ENCODE results near the gene CXXC4.

CXXC4 gene

DNA sequence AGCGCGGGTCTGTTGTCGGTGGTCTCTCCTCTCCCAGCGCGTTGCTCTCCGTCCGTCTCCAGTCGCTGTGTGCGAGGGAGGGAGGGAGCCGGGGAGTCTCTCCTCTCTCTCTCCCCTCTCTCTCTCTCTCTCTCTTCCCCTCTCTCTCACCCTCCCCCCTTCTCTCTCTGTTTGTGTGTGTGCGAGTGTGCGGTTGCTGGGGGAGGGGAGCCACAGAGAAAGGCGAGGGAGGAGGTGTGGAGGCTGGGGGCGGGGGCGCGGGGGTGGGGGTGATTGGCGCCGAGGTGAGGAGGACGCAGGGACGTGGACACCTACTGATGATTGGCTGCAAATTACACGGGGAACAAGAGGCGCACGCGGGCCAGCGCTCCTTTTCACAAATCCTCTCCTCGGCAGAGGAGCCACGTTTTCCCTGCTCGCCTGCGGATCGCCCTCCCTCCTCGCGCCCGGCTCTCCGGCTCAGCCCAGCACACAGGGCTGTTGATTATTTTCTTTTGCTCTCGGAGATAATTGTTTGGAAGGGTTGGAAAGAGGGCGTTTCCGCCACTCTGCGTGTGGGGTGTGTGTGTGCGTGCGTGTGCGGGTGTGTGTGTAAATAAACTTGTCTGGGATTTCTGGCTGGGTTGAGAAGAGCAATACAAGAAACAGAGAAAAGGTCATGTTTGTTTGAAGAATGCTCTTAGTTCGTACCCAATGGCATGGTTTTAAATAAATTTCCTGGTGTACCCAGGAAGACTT lies at the start of gene CXXC4:
TSS of gene CXXC4 (minus strand) at position 73 of the 738 bp plus-strand sequence. CDS start 3,092 bp downstream, outside the sequence.
- peak; percentile 59 to 97 (median 95) for DNase-seq

DNA sequence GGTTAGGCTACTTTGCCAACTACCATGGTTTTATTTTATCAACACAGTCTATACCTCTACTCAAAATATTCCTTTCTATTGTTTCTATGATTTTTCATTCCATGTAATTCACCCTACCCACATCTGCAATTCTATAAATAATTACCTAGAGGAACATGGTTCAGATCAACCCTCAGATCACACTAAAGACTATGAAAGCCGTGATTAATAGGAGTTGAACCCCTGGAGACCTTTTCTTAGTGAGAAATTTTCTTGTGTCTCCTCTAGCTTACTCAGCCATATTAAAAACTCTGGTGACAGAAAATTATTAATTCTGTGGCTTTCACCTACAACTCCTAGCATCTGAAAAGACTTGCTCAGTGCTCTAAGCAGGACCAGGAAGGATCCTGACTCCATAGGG lies 38.5 kb upstream of the CXXC4 start:
- no peak for DNase-seq

GRCh38 chr4:104532677-104533076 lies 38.0 kb upstream of the CXXC4 start:
- DNase-seq: no peak

GRCh38 chr4:104531390-104531789 lies 36.7 kb upstream of the CXXC4 start:
- DNase-seq: no peak

DNA sequence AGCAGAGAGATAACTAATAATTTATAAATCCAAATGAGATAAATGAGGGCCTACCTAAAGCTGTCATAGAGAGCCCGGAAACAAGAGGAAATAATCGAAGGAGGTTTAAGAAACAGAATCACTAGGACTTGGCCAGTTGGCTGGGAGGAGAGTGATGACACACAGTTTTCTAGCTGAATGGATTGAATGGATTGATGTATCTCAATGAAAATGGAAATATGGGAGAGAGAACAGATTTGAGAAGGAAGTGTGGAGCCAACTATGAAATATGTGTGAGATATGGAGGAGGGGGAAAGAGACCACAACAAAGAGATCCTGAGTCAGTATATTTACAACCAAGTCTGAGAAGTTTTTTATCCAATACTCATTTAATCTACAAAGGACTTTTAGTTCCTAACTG lies 35.7 kb upstream of the CXXC4 start:
- no peak for DNase-seq

- no peak for DNase-seq
Measured at GRCh38 chr4:104524591-104524990, 29.9 kb upstream of the CXXC4 start.

- peak in 1 of 3 experiments; percentile 6 for DNase-seq
Measured at GRCh38 chr4:104524026-104524425, 29.3 kb upstream of the CXXC4 start.

GRCh38 chr4:104519588-104519987 lies 24.9 kb upstream of the CXXC4 start:
- no peak for DNase-seq

DNA sequence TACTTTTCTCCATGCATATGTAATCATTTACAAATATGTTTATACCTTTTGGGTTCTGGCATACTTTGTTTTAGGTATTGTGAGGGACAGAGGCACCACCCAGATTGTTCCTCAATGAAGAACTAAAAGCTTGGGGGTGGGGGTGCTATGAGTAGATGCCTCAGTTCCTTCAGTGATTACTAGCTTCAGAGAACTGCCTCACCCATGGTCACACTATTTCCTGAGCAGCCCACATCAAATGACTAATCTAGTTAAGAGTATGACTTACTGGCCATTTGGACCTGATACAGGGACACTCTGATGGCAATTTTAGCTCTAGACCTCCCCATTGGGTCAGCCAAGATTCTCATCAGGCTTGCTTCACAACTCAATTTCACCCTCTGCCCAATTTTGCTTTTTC lies 22.2 kb upstream of the CXXC4 start:
- no peak for DNase-seq

DNA sequence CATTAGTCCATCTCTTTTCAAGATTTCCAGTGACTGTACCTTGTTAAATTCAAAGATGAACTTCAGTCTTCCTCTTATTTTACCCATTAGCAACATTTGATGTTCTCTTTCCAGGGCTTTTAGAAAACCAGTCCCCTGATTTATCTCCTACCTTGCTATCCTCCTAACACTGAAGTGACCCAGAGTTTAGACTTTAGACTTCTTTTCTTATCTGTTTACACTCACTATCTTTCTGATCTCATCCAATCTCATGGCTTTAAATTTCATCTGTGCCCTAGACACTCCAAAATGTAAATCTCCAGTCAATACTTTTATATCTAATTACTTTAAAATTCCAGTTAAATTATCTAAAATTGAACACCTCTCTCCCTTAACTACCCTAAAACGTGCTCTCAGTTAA lies 13.5 kb upstream of the CXXC4 start:
- no peak for DNase-seq

DNA sequence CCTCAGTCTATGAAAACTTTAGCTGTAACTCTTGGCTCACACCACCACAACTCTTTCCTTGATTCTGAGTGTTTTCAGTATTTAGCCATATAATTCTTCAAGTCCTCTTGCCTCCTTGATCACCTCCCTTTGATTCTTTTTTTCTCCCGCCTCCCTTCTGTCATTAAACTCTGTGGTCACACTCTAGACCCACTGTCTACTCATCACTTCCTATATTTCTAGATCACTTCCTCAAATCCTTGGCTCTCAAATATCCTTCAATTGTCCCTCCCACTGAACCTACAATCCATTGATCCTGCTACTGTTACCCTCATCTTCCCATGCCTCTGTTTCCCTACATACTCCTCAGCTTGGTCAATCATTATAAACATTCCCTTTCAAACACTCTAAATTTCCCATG lies 12.4 kb upstream of the CXXC4 start:
- no peak for DNase-seq

DNA sequence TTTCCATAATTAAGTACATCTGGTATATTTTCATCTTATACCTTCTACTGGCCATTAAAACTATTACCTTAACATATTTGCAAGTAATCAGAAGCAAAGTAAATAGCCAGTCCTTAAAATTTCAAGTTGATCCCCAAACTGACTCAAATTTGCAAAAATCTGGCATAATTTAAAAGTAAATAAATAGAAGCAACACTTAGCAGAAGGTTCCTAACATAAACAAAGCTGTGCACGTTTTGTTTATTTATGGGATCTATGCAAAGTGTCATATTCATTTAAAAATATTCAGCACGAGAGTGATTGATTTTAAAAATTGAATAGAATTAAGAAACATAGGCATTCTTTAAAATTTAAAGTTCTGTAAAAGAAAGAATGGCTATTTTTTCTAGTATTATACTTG lies 9.8 kb upstream of the CXXC4 start:
- no peak for DNase-seq

- no peak for DNase-seq
Measured at GRCh38 chr4:104502471-104502870, 7.8 kb upstream of the CXXC4 start.

DNA sequence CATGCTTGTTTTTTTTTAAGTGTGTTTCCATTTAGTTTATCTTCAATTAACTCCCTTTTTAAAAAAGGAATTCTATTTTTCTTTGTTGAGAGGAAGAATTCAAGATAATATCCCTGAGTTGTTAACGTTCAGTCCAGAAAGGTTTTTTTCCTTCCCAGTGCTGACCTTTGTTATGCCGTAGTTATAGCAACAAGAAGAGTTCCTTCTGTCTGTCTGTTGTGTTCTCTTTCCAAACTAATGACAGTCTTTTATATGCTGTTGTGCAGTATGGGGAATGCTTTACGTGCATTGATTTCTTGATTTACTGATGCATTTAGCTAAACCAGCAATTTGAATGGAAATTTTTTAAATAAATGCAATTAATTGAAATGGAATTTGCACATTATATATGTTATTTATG lies 6.6 kb upstream of the CXXC4 start:
- peak in 2 of 3 experiments; percentile 39 to 79 for DNase-seq

- peak in 1 of 3 experiments; percentile 24 for DNase-seq
Measured at GRCh38 chr4:104500442-104500841, 5.7 kb upstream of the CXXC4 start.

DNA sequence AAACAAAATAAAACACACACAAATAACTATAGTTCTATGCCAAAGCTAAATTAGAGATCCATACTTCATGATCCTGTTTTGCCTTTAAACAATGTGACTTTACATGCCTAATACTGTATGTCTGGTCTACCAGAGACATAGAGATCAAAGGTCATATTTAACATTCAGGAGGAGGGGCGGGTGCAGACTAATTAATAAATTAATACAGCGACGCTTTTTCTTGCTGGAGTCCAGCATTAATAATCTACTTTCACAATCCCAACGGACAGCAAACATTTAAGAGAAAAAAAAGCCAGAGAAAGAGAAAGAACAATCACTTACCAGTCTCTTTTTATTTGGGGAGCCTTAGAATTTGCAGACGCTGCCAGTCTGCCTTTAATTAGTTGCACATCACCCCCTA lies 509 bp downstream of the CXXC4 start:
- peak in 2 of 3 experiments; percentile 59 to 74 for DNase-seq

DNA sequence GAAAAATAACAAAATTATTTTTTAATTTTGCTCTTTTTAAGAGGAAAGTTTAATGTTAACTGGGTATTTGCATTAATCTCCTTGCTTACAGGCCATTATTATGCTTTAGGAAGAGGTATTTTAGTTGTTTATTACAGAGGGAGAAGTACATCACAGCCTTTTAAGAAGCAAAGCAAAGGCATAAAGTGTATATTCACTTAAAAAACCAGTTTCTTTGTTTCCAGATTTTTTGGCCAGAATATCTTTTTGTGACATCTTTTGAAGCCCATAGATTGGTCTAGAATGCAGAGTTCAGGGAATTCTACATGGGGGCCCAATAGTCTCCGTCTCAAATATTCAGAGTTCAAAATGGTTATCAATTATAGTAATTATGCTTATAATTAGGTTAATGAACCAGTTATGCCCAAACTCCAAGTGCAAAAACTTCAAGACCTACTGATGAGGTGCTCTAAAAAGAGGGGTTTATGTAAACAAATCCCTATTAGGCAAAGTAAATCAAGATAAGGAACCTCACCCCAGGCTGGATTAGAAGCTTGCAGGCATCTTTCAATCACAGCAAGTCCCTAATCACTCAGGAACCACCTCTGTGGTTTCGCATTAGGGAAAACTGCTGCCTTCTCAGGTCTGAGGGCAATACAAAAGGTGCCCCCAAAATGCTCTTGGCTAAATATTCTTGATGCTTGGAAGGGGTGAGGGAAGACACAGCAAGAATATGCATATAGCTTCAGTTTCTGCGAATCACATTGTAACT lies 1.4 kb downstream of the CXXC4 start:
- peak in 2 of 3 experiments; percentile 30 to 68 for DNase-seq

- DNase-seq: peak; percentile 30 to 84 (median 52)
Measured at GRCh38 chr4:104492183-104492771, 2.4 kb downstream of the CXXC4 start.

DNA sequence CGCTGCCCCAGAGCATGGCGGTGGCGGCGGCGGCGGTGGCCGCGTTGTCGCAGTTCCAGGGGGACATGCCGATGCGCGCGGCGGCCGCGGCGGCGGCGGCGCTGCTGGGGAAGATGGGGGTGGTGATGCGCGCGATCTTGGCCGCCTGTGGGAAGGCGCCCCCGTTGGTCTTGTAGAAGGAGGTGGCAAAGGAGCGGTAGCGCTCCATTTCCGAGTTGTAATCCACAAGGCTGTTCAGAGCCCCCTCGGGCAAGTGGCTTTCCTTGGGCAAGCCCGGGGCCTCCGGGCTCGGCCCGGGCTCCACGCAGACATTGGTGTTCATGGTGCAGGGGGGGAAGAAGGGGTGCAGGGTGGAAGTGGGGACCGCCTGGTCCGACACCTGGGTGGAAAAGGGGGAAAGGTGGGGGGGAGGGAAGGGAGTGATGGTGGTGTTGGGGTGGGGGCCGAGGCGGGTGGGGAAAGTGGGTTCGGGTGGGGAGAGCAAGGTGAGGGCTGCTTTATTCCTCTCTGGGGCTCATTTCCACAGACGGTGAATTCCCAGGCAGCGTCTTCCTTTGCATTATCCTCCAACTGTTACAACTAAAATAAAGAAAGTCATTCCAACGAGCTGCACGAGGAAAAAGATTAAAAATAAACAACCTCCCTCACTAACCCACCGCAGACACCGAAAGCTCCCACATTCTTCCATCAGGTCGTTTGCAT lies 3.1 kb downstream of the CXXC4 start:
- DNase-seq: peak; percentile 48 to 83 (median 82)

- peak; percentile 76 to 97 (median 87) for DNase-seq
Measured at GRCh38 chr4:104490770-104491480, 3.8 kb downstream of the CXXC4 start.

GRCh38 chr4:104490096-104490769 lies 4.5 kb downstream of the CXXC4 start:
- DNase-seq: peak; percentile 39 to 83 (median 54)

- no peak for DNase-seq
Measured at GRCh38 chr4:104489731-104490095, 5.0 kb downstream of the CXXC4 start.

Measured in NCI-H1417 (cell line).